ENCODE data around the gene ITGA2.

- TF ChIP-seq MAX (IDR thresholded peaks at IDR 0.05) (no peak), EP300 (IDR thresholded peaks at IDR 0.05; ENCODE audit: borderline replicate concordance) (no peak), USF1 (IDR thresholded peaks at IDR 0.05) (no peak), EGR1 (IDR thresholded peaks at IDR 0.05) (no peak), TAF1 (IDR thresholded peaks at IDR 0.05; ENCODE audit: low read depth) (no peak), NFIC (IDR thresholded peaks at IDR 0.05) (no peak), CREB1 (IDR thresholded peaks at IDR 0.05; ENCODE audit: low read depth) (no peak), ZBTB7A (IDR thresholded peaks at IDR 0.05; ENCODE audit: low read depth) (no peak), REST (IDR thresholded peaks at IDR 0.05; ENCODE audit: low read depth) (no peak)
These were observed 12.4 kb downstream of the ITGA2 start for GRCh38 chr5:53001541-53001940.
